HG03442 (cell line): ENCODE measurements around the gene ZNF638.
"Not testable (repeated sequence)": the region's sequence is repeated elsewhere in the genome, so short reads cannot be mapped to it uniquely, and the experiment has no call there.

ENCODE experiments used
- ATAC-seq: cut with Tn5 transposase; IDR thresholded peaks from one replicate; pipeline ENCODE4 v1.9.1; 2021; ENCODE audit warnings: mild to moderate bottlenecking, moderate library complexity; ENCODE audit not compliant: unreplicated experiment

Gene ZNF638

GRCh38 chr2:71331331-71331580, 326 bp upstream of the ZNF638 start:
- ATAC-seq: not testable (repeated sequence)

GRCh38 chr2:71332435-71332796, 834 bp downstream of the ZNF638 start:
- no peak for ATAC-seq

- ATAC-seq: no peak
Measured at GRCh38 chr2:71333619-71334018, 2.0 kb downstream of the ZNF638 start.

- no peak for ATAC-seq
Measured at GRCh38 chr2:71336384-71336783, 4.8 kb downstream of the ZNF638 start.

GRCh38 chr2:71336802-71337201, 5.2 kb downstream of the ZNF638 start:
- ATAC-seq: no peak

GRCh38 chr2:71337776-71338175, 6.2 kb downstream of the ZNF638 start:
- ATAC-seq: no peak

- no peak for ATAC-seq
Measured at GRCh38 chr2:71339685-71340084, 8.1 kb downstream of the ZNF638 start.

GRCh38 chr2:71340176-71340575, 8.6 kb downstream of the ZNF638 start:
- no peak for ATAC-seq

- no peak for ATAC-seq
Measured at GRCh38 chr2:71341645-71342044, 10.1 kb downstream of the ZNF638 start.

GRCh38 chr2:71346065-71346464, 14.5 kb downstream of the ZNF638 start:
- ATAC-seq: no peak

- ATAC-seq: no peak
Measured at GRCh38 chr2:71347517-71347916, 15.9 kb downstream of the ZNF638 start.

GRCh38 chr2:71348302-71348701, 16.7 kb downstream of the ZNF638 start:
- no peak for ATAC-seq

- peak; percentile 87 for ATAC-seq
Measured at GRCh38 chr2:71353248-71353647, 21.7 kb downstream of the ZNF638 start.

- ATAC-seq: no peak
Measured at GRCh38 chr2:71358931-71359671, 27.5 kb downstream of the ZNF638 start.

- no peak for ATAC-seq
Measured at GRCh38 chr2:71360434-71360975, 28.9 kb downstream of the ZNF638 start.

- no peak for ATAC-seq
Measured at GRCh38 chr2:71361631-71362030, 30.0 kb downstream of the ZNF638 start.

GRCh38 chr2:71362447-71362846, 30.9 kb downstream of the ZNF638 start:
- ATAC-seq: no peak

GRCh38 chr2:71370015-71370414, 38.4 kb downstream of the ZNF638 start:
- no peak for ATAC-seq

- no peak for ATAC-seq
Measured at GRCh38 chr2:71372042-71372441, 40.5 kb downstream of the ZNF638 start.

- ATAC-seq: no peak
Measured at GRCh38 chr2:71379086-71379485, 47.5 kb downstream of the ZNF638 start.

GRCh38 chr2:71380665-71381064, 49.1 kb downstream of the ZNF638 start:
- ATAC-seq: no peak

GRCh38 chr2:71385012-71385411, 53.4 kb downstream of the ZNF638 start:
- no peak for ATAC-seq

- ATAC-seq: no peak
Measured at GRCh38 chr2:71388214-71388613, 56.6 kb downstream of the ZNF638 start.
